Posterior vena cava (tissue), 2 donors: ENCODE measurements around the gene LDHAL6B. TPM values are rescaled to one million over a fixed set of nuclear protein-coding genes. Genes with fewer than 3 reads are reported as not detected.

Experiments
- DNase-seq: peaks from one replicate; pipeline ENCODE4 v3.0.0-alpha.2; 2020; ENCODE audit warnings: low spot score
- intact Hi-C, 2 donors: fragments of 100-400 bp; cut with DNase I; formaldehyde crosslinking; loops; one replicate each; pipeline versions ENCODE4 v1.14.1 to v1.14.2; 2022 to 2023
- total RNA-seq, 2 donors: library from RNA; stranded (reverse); fragmentation: NEBNext Ultra II Directional; extraction: Animal tissue kit (Norgen Biotek cat#: 25700); gene quantifications; one replicate each; pipeline ENCODE4 v1.2.1, GENCODE V29; 2021
- donor health status: DM: yes; HTN: yes; CAD: no.
- donor health status: DM: yes; HTN: yes; CAD: no.

Gene LDHAL6B
- total RNA-seq, 2 donors from 2014 or later, result not detected

DNA sequence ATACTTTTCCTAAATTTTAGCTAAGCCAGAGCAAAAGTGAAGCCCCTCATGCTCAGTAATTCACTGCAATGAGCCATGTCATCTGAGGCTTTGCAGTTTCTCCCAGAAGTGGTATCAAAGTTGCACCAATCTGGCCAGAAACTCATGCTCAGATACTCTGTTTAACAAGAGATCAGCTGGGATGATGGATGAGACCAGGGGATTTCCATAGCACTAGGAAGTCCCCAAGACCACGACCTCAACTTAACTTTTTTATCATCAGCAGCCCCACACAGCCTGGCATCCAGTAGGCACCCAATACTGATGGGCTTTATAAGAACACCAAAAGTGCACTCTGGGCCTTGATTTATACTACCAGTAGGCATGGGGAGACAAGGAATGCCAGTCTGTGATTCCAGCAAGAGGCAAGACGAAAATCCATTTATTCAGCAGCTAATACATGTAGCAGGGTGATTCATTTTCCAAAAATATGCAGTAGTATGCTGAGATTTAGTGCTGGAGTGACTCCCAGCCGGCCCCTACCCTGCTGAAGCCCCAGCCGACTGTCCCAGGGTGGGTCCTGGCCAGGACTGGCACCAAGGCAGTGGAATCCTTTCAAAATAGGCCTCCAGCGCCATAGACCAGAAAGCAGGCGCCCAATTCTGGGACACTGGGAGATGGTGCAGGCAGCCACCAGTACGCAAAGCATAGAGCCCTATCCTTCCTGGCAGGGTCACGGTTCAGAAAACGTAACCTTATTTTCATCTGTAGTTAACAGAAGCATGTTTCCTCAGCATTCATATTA, 612 bp upstream of the LDHAL6B start:
- intact Hi-C loops, result no loop called here
- DNase-seq, result no peak

DNA sequence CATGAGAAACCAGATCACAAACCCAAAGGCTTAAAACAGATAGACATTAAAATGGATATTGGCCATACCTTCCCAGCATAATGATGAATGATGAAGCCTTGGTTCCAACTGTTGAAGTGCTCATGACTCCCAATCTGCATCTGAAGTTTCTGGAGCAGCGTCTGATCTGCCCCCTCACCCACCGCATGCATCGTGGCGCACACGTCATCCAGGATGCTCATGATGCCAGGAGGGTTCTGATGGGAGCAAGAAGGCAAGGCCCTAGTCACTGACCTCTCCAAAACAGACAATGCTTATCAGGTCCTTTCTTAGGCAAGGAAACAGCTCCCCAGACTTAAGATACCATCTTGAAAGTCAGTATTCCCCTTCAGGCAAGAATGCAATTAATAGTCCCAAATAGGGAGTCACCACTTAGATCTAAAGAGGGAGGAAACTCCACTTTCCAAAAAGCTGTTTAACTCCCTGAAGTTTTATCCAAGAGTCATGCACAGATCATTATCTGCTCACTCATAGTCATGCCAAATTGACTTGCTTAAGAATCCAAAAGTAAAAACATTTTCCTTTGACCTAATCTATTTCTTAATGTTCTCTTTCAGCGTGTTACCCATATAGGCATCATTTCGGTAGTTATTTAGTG, 2.1 kb downstream of the LDHAL6B start:
- no peak for DNase-seq
- intact Hi-C loops, result no loop called here

DNA sequence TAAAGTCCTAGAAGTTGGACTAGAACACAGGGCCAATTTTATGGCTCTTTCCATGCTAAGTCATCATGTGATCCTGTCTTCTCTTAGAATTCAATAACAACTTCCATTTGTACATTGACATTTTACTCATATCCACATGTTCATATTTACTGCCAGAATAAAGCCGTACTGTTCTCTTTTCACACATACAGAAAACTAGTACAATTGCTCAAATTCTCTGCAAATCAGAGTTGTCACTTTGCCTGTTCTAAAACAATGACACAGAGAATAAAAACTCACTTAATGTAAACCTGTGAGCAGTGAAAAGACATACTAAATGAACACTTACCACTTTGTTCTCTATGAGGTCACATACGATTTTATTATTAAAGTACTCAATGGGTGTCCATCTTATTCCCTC, 3.5 kb downstream of the LDHAL6B start:
- intact Hi-C loops, result loop anchor here in 1 of 2 donors (2.0 kb wide), 1 partner anchor 23 kb away; no protein-coding TSS in a partner anchor
- no peak for DNase-seq

DNA sequence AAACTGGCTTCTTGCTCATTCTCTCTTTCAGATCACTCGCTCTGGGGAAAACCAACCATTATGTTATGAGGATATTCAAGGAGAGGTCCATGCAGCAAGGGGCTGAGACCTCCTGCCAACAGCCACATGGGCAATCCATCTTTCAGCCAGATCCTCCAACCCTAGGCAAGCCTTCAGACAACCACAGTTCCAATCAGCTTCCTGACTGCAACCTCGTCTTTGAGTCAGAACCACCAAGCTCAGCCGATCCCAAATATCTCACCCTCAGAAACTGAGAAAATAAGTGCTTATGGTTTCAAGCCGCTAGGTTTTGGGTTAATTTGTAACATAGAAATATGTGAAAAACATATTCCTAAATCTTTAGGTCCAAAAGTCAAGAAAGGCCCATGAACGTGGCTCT, 10.3 kb downstream of the LDHAL6B start:
- intact Hi-C loops, result no loop called here
- no peak for DNase-seq

DNA sequence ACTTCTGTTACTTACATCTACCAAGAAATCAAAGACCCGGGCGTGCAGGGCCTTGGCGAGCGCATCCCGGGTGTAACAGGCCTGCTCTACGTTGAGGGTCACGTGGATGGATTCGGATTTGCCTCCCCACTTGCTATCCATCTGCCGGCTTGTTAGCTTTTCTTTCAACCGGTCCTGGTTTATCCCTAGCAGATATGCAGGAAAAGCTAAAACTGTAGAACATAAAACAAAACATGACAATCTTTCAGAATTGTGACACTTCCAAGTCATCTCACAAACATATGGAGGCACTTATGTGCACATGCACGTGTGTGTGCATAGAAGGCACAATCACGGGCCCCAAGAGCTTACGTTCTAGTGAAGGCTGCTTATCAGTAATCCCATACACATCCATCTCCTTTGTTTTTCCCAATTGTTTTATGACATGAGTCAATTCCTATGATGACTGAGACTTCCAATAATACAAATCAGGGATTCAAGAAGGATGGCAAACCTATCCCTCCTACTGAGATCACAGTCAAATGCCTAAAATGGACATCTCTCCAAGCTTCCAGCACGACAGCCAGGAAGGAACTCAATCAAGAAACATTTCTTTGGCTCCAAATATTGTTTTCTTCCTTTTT, 11.3 kb downstream of the LDHAL6B start:
- intact Hi-C loops, result no loop called here
- no peak for DNase-seq

- no peak for DNase-seq
- intact Hi-C loops, result no loop called here
Measured at GRCh38 chr15:59218710-59219109, 12.1 kb downstream of the LDHAL6B start.

GRCh38 chr15:59221511-59222505, 15.2 kb downstream of the LDHAL6B start:
- no peak for DNase-seq
- intact Hi-C loops, result loop anchor here in 1 of 2 donors (10.0 kb wide), 1 partner anchor 47 kb away; no protein-coding TSS in a partner anchor

DNA sequence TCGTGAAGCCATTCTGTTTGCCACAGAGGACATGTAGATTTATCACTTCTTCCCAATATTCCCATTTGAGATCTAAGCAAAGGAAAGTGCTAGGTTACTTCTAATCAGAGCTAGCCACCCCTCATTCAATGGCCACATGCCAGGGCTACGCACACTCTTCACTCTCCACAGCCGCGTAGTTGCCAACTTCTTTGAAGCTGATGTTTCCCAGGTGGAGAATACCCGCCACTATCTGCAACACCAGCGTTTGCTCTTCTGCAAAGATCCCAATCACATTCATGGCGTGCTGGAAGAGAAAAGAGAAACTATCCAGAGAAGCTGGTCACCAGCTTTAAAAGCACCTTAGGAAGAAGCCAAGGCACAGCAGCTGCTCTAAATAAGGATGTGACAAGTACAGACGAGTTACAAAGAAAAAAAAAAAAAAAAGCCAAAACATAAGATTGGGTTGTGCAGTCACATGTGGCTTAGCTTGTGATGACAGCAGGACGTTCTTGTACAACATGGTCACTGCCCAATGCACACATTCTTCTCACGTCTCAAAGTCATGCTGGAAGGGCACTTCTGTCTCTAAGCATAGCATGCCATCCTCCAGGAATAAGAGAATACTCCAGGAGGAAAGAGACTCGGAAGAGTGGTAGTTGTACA, 16.4 kb downstream of the LDHAL6B start:
- DNase-seq, result no peak
- intact Hi-C loops, result loop anchor here in 1 of 2 donors (10.0 kb wide), 1 partner anchor 48 kb away; no protein-coding TSS in a partner anchor

- intact Hi-C loops, result loop anchor here in 1 of 2 donors (10.0 kb wide), 1 partner anchor 49 kb away; no protein-coding TSS in a partner anchor
- DNase-seq, result no peak
Measured at GRCh38 chr15:59223736-59224135, 17.1 kb downstream of the LDHAL6B start.

GRCh38 chr15:59224474-59224873, 17.8 kb downstream of the LDHAL6B start:
- intact Hi-C loops, result loop anchor here in 1 of 2 donors (10.0 kb wide), 1 partner anchor 50 kb away; no protein-coding TSS in a partner anchor
- no peak for DNase-seq

- intact Hi-C loops, result loop anchor here in 1 of 2 donors (10.0 kb wide), 1 partner anchor 52 kb away; no protein-coding TSS in a partner anchor
- no peak for DNase-seq
Measured at GRCh38 chr15:59227021-59227420, 20.4 kb downstream of the LDHAL6B start.

- intact Hi-C loops, result loop anchor here in 1 of 2 donors (10.0 kb wide), 1 partner anchor 54 kb away; no protein-coding TSS in a partner anchor
Measured at GRCh38 chr15:59229015-59229414, 22.4 kb downstream of the LDHAL6B start.

DNA sequence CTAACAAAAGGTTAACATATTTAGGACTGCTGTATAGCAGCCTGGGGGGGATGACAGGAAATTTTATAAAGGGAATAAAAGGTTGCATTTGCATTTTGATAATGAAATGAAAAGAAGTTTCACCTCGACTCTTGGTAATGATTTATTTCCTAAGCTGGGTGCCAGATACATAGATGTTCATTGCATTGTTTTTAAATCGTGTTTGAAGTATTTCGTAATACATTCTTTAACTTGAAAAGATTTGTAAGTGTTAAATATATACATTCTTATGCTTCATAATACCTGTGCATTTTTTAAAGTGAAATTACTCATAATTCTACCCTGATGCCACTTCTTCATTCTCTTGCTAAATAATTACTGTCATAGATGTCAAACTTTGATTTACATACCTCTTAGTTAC, 22.8 kb downstream of the LDHAL6B start:
- intact Hi-C loops, result loop anchor here in 1 of 2 donors (10.0 kb wide), 1 partner anchor 55 kb away; no protein-coding TSS in a partner anchor

More at GRCh38 chr15:59229015-59229414, 22.4 kb downstream of the LDHAL6B start:
- DNase-seq, result no peak

DNA sequence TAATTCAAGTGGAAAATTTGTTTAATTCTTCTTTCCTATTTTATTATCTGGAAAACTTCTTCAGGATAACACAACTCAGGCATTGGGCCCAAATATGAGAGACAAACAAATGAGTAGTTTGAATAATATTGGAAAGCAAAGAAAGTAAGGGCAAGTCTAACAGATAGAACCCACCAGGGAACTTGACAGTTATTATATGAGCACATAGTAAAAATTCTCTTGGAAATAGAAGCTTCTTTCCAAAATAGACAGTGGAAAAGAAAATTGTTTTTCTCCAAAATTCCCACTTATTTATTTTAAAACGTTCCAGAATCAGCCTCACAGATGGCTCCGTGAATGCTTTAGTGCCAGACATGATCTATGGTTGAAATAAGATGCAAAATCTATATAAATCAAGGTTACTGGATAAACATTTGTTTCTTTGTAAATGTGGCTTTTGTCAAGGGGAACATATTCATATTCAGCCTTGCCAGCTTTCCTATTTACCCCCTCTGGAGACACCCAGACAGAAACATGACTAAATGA, 23.9 kb downstream of the LDHAL6B start:
- intact Hi-C loops, result loop anchor here in 1 of 2 donors (5.0 kb wide), 1 partner anchor 293 kb away; no protein-coding TSS in a partner anchor
- DNase-seq, result no peak

More for the DNA sequence above, 22.8 kb downstream of the LDHAL6B start:
- no peak for DNase-seq

DNA sequence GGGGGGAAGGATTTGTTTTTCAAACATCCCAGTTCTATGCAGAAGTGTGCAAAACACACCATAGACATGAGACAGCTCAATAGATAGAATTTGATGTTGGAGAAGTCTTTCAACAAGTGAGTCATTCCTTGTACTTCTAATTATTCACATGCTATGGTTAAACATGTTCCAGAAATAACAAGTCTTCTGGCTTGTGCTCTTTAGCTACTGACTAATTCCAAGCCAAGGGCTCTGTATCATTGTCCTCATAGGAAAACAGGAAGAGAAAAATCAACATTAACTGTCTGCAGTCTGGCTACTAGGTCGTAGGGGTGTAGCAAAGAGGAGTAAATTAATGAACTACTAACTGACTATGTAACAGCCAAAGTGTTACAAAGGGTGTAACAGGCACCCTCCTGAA, 25.8 kb downstream of the LDHAL6B start:
- intact Hi-C loops, result loop anchor here in 1 of 2 donors (2.0 to 5.0 kb wide), 2 partner anchors 22 to 295 kb away; no protein-coding TSS in a partner anchor
- no peak for DNase-seq

GRCh38 chr15:59236394-59236793, 29.8 kb downstream of the LDHAL6B start:
- intact Hi-C loops, result no loop called here
- no peak for DNase-seq

DNA sequence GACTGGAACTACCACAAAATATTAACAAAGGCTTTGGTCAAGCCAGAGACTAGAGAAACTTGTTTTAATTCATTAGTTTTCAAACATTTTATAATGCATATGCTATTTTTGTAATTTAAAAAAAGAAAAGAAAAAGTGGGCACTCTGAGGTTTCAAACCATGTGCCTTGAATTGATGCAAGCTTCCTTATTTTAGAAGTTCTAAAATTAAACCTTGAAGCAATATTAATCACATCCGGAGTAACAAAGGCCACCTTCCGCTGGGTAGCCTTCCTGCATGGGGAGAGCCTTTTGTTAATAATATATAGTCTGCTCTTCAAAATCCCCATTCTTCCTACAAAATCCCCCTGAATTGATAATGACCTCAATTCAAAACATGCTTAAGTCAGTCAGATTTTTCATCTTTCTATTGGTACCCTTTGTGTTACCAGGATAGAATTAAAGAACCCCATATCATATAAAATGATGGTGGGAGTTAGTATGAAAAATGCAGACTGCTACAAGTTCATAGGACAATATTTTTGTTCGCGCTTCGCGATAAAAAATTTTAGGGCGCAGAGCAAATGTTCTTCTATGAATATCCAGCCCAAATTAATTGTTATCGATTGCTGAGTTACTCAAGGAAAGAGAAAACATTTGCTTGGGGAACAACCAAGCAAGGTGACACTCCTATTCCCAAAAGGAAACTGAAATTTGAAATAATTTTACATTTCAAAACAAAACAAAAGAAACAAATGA, 30.6 kb downstream of the LDHAL6B start:
- intact Hi-C loops, result no loop called here
- no peak for DNase-seq
